Measurements from ENCODE around the gene ABL1.
"Not testable (repeated sequence)": the region's sequence is repeated elsewhere in the genome, so short reads cannot be mapped to it uniquely, and the experiment has no call there.

The ABL1 gene

DNA sequence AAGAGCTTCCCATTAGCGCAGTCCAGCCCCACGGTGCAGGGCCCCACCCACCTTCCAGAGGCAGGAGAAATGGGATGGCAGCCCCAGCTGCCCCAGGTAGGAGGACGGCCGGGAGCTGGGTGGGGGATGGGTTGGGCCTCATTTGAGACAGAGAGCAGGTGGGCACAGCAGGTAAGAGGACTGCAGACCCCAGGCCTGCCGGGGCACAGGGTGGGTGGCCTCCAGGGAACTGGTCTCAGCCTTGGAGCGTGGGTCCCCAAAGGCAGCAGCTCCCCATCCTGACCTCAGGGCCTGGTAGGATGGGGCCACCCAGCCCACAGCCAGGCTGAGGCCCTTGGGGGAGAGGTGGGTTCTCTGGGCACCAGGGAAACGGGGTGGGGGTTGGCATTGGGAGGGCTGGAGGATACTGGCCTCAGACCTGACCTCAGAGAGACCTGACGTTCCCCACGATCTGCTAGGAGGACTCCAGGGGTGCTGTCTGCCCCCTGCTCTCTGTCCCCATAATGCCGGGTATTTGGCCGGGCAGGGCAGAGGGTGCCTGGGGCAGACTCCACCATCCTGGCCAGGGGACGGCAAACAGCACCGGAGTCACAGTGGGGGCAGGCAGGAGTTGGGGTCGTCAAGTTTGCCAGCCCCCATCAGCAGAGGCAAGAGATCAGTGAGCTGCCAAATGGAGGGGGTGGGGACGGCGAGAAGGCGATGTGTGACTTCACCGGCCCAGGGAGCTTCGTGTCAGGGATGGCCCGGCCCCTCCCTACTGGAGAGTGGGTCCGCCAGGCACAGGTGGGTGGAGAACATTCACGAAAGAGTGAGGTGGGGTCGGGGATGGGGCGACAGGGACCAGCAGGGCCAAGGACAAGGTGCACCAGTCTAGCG lies 68.4 kb downstream of the ABL1 start:
- DNase-seq (ENCODE audit: low read depth in 2 of 2), result no peak

DNA sequence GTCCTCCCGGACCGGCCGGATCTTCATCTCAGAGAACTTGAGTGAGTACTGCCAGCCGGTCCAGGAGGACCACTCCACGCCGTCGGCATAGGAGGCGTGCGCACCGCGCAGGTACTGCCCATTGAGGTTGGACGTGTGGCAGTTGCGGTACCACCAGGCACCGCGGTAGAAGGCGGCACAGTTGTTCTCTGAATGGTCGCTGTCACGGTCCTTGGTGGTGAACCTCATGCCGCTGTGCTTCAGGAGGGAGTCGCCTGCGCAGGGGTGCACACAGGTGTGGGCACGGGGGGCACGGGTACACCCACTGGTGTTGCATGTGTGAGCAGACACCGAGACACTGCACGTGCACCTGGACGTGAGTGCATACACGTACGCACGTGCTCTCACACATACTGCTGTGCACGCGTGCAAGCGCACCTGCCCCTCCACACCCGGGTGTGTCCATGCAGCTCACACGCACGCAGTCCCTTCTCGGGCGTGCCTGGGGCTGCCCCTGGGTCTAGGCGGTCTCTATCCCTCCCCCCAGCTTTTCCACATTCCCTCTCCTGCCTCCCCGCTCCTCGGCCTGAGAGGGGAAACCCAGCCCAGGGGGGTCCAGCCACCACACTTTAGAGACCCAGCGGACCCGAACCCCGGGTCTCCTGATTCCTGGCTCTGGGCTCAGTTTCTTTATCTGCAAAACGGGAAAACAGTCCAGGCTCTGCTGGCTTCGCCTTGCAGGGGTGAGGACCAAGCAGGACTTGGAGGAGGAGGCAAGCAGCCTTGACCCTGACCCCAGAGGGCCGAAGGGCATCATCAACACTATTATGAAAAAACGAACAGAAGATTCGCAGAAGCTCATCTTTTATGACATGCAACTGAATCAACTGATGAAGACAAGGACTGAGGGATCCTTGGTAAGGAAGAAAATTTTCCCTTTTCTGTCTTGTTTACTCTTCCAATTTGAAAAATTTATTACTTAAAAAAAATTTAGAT lies 69.3 kb downstream of the ABL1 start:
- DNase-seq (ENCODE audit: low read depth in 2 of 2), result no peak

DNA sequence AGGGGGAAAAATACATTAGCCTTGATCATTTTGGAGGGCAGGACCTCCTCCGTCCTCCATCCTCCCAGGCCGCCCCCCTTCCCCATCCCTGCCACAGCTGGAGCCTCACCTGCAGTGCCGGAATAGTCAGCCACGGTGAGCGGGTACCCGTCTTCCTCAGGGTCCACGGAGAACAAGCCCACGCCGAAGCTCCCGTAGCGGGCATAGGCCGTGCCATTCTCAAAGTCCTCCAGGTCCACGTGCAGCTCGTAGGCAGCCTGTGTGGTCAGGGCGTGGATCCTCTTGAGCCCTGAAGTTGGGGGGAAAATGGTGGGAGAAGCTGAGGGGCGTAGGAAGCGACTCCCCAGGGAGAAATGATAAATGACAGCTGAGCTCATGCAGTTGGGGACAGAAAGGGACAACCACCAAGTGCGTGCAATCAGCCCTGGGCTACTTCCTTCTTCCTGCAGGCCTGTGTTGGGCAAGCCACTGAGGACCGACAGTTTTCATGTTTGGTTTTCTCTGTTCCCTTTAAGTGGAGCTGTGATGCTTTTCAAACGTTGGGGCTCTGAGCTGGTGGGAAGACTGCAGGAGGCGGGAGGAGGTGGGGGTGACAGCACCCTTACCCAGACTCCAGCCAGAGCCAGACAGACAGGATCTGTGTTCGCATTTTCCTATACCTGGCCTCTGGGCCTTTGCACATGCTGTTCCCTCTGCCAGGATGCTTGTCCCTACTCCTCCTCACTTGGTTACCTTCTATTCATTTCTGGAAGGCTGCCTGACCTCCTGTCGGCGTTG lies 70.3 kb downstream of the ABL1 start:
- no peak for DNase-seq (ENCODE audit: low read depth in 2 of 2)

DNA sequence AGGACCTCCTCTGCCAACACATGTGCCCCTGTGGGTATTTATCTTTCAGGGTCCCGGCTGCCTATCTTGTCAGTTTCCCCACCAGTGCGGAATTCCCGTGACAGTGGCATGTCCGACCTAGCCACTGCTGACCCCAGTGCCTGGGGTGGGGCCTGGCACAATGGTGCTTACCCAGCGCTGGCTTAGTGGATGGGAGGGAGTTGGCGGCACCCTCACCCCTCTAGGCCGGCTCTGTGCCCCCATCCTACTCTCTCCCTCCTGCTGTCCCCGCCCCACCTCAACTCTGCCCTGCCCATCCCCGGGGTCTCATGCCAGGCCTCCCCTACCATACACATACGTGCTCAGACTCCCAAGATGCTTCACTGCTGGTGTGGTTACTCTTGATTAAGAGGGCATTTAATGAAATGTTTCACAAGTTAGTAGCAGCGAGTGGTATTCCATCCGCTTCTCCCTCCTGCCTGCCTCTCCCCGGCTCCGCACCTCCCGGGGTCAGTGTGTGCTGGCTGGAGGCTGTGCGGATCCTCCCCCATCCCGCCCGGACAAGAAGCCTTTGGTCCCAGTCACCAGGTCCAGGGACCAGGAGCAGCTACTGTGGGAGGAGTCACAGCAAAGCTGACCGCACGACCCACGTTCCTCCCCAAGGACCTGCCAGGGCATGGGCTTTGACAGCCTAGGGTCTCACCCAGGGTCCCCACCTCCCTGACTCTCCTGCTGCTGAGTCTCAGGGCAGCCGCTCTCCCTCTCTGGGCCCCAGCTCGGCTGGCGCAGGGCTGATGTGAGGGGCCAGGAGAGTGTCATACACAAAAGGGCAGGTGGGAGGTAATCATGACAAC lies 71.1 kb downstream of the ABL1 start:
- DNase-seq (ENCODE audit: low read depth in 2 of 2), result no peak

DNA sequence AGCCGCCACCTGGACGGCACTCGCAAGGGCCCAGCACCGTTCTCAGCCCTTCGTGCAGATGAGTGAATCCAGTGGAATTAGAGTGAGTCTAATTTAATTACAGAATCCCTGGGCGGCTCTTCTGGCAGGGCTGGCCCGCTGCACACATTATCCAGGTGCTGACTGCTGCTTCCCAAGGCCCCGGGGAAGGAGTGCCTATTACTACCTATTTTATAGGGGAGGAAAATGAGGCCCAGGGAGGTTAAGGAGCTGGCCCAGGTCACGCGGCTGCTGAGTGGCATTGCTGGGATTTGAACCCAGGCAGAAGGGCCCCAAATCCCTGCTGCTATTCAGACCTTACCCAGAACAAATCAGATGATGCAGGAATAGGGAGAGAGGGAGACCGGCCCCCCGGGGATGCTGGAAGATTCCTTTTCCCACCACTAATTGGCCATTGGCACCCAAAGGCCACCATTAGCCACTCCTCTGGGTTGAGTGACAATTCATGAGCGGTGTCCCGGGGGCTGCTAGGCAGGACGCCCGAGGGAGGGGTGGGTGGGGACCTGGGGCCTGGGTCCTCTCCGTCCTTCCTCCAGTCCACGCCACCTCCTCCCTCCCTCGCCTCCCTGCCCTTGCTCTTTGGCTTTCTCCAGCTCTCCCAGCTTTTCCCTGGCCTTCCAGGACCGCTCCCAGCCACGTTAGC lies 71.8 kb downstream of the ABL1 start:
- DNase-seq (ENCODE audit: low read depth in 2 of 2), result no peak

DNA sequence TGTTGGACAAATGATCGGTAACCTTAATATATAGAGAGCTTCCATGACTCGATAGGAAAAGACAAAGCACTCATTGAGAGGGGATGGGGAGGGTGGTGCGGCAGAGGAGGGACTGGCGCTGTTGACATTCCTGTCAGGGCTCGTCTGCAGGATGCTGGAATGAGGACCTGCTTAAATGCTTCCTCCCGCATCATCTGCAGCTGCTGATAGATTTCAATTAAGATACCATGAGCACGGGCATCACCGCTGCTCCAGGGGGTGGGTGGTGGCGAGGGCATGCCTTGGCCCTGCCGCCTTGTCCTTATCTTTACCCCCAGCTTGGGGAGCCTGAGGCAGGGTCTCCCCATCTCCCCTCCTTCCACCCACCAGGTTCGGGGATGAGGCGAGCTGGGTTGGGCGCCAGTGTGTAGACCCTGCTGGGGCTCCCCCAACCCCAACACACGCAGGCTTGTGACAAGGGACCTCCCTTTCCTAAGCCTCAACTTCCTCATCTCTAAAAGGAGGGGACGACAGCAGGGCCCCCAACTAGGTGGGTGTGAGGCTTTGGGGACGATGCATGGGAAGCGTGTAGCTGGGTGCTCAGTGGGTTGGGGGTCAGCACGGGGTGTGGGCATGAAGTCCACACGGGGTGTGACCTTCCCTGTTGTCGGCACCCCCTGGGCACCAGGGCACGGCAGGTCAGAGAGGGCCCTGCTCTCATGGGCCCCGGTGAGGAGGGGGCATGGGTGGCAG lies 73.3 kb downstream of the ABL1 start:
- no peak for DNase-seq (ENCODE audit: low read depth in 2 of 2)

DNA sequence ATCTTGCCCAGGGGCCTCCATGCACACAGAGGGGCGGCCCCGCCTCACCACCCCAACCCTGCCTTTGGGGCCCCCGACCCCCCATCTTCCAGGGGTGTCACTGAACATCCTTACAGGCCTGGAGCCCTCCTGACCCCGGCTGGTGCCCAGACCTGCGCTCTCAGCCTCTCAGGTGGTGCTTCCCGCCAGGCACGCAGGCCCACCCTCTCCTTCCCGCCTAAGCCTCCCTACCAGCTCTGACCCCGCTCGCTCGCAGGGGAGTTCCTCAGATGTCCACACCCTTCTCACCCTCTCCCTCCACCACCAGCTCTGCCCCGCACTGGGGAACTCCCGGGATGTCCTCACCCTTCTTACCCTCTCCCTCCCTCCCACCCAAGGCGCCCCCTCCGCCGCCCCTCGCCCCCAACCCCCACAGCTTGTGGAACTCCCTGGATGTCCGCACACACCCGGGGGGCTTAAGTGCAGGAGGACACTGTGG lies 73.9 kb downstream of the ABL1 start:
- DNase-seq (ENCODE audit: low read depth in 2 of 2), result no peak

DNA sequence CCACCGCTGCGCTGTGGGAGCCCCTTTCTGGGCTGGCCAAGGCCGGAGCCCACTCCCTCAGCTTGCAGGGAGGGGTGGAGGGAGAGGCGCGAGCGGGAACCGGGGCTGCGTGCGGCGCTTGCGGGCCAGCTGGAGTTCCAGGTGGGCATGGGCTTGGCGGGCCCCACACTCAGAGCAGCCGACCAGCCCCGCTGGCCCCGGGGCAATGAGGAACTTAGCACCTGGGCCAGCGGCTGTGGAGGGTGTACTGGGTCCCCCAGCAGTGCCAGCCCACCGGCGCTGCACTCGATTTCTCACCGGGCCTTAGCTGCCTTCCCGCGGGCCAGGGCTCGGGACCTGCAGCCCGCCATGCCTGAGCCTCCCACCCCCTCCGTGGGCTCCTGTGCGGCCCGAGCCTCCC lies 75.0 kb downstream of the ABL1 start:
- DNase-seq (ENCODE audit: low read depth in 2 of 2), result not testable (repeated sequence)

DNA sequence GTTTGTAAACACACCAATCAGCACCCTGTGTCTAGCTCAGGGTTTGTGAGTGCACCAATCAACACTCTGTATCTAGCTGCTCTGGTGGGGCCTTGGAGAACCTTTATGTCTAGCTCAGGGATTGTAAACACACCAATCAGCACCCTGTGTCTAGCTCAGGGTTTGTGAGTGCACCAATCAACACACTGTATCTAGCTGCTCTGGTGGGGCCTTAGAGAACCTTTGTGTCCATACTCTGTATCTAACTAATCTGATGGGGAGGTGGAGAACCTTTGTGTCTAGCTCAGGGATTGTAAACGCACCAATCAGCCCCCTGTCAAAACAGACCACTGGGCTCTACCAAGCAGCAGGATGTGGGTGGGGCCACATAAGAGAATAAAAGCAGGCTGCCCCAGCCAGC lies 75.6 kb downstream of the ABL1 start:
- DNase-seq (ENCODE audit: low read depth in 2 of 2), result not testable (repeated sequence)

DNA sequence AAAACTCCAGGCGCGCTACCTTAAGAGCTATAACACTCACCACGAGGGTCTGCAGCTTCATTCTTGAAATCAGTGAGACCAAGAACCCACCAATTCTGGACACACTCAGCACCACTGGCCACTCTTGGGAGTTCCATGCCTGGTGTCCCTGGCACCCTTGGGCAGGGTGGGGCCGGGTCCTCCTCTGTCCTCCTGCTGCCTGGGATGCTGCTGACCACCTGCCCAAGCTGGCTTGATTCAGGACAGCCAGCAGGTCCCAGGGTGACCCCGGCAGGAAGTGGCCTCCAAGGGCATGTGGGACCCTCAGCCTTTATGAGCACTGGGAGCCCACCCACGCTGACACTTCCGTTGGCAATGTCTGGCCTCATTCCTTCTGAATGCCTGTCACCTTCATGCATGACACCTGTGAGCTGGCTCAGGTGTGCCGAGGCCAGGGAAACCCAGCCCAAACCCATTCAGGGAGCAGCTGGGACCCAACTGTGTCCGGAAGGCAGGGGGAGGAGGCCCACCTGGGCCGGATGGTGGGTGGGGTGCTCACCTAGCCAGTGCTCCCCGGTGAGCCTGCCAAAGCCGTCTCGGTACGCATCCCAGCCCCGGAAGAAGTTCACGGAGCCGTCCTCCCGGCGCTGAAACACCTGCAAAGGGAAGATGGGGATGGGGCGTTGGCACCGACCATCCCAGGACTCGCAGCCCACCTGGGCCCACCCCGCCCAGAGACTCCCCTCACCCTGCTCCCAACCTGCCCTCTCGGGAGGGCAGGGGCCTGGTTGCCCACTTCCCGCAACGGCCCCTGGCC lies 76.4 kb downstream of the ABL1 start:
- DNase-seq (ENCODE audit: low read depth in 2 of 2), result no peak

DNA sequence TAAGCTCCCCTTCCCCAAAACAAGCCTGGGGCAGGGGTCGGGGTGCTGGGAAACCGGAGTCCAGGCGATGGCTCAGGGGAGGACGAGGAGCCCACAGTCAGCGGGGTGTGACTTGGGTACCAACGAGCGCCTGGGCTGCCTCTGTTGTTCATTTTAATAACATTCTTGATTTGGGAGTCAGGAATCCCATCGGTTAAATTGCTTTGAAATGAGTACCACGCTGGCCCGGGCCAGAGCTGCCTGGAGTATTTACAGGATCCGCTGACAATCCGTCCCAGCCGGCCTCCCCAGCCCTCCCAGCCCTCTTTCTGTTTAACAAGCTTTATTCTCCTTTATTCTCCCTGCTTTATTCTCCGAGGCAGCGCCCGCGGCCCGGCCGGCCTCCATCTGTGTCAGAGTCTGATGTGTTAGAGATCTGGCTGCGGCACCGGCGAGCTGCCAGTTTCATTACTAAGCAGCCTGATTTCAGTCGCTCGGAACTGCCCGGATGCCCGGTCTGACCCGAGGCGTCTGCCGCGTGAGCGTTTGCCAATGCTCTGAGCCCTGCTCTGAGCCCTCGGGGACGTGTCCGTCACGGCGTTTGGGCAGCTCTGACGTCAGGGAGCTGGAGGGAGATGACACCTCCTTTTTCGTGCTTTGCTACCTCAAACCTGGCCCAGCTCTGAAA lies 78.0 kb downstream of the ABL1 start:
- DNase-seq (ENCODE audit: low read depth in 2 of 2), result no peak

DNA sequence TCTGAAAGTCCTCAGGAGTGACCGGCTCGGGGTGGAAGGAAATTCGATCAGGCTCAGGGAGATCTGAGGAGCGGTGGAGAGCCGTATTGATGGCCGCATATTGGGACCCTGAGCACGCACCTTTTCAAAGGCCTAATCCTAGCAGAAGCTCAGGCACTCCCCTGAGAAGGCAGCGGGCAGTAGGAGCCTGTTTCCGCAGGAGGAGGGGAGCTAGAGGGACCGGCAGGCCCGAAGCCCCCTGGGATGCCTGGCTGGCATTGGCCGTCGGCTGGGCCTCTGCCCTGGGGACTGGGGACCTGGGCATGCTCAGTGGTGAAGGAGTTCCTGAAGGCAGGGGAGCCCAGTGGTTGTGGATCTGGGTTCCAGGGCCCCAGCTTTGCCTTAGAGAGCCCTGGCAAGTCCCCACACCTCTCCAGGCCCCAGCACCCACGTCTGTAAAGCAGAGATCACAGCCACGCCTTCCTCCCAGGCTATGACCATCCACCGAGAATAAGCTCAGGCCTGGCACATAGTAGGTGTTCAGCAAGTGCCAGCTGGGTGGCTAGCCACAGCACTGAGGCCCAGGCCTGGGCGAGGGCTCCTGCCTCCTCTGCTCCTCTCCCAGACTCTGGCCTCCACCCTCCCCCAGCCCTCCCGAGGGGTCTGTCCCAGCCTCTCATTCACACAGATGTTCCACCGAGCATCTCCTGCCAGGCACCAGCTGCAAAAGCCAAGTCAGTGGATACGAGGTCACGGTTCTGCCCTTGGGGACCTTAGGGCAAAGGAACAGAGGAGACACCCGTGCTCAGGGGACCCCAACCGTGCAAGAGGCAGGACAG lies 78.8 kb downstream of the ABL1 start:
- DNase-seq (ENCODE audit: low read depth in 2 of 2), result no peak

DNA sequence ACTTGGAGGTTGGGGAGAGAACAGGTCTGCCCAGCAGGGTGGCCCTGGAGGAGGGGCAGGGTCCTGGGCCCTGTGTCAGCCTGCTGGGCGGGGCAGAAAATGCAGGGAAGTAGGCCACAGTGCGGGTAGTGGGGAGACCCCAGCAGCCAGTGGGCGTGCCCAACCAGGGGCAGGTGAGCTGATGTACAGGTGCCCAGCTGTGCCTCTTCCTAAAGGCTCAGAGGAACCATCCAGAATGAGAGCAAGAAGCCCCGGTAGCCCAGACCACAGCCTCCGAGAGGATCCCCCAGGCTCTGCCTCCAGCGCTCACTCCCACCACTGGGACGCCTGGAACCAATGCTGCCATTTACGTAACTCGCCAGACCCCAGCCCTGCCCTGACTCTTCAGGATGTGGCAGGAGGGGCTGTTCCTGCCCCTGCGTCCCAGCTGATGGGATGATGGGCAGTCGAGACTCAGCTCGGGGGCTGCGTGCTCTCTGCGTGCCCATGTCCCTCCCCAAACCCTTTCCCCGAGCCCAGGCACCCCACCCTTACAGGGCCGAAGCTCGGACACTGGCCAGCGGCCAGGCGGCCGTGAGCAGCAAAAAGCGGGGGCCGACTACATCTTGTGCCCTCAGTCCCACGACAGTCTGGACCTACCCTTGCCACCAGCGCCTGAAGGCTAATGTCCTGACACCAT lies 79.5 kb downstream of the ABL1 start:
- DNase-seq (ENCODE audit: low read depth in 2 of 2), result no peak

DNA sequence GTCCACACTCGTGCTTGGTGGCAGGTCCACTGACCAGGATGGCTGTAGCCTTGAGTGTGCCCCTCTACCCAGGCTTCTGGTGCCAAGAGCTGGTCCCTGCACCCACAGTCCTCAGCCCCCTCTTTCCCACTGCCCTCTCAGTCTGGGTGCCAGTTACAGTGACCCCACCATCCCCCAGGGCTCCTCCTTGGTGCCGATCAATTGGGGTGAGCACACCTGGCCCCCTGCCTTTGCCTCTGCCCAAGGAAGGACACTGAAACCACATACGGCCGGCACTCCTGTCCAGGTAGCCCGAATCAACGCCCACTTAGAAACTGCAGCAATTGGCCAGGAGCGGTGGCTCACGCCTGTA lies 80.0 kb downstream of the ABL1 start:
- DNase-seq (ENCODE audit: low read depth in 2 of 2), result no peak

DNA sequence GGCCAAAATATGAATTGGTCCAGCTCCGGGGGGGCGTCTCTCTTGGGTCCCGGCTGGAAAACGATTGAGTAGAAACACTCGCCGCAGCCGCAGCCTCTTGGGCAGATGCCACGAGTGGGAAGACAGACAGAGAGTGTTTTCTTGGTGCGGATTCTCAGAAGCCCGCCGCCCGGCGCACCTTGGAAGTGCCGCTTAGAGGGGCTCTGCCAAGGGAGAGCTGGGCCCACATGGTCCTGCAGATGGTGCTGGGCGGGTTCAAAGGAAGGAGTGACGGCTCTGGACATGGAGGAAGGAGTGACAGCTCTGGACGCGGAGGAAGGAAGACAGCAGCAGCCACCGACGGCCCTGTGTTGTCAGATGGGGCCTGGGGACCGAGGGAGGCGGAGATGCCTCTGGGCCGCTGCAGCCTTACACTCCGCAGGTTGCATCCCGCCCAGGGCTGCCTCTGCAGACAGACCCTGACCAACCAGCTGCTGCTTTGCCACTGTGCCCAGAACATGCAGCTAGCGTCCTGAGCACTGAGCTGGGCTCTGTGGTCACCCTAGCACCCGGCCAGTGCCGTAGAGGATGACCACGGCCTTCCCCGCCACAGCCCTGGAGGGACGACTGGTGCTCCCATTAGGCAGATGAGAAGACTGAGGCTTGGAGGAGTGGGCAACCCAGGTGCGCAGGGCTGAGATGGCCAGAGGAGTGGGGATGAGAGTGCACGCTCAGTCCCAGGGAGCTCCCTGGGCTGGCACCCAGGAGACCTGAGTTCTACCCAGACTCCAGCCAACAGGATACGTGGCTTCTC lies 82.3 kb downstream of the ABL1 start:
- no peak for DNase-seq (ENCODE audit: low read depth in 2 of 2)
